Thyroid gland (tissue), 4 donors: Measurements from ENCODE around the gene APELA.

Source experiments
- POLR2A ChIP-seq, 2 donors: fragments of 450-650 bp; IDR thresholded peaks; one replicate each; pipeline ENCODE4 v1.6.1; 2017; ENCODE audit warnings: antibody characterized with exemption in 2 of 2, mild to moderate bottlenecking in 2 of 2, moderate library complexity in 1 of 2
- TF ChIP-seq, protein P1 (sequence below), 6 experiments: fragments of 200-600 bp in 3 of 6; fragments of 450-650 bp in 3 of 6; sonication (generic) in 3 of 6; IDR thresholded peaks; one replicate each; pipeline ENCODE4 v1.5.1; 2016 to 2019; ENCODE audit warnings: antibody characterized with exemption in 6 of 6, mild to moderate bottlenecking in 2 of 6, inconsistent platforms in 1 of 6, moderate library complexity in 1 of 6

- TF ChIP-seq, protein P1, sequence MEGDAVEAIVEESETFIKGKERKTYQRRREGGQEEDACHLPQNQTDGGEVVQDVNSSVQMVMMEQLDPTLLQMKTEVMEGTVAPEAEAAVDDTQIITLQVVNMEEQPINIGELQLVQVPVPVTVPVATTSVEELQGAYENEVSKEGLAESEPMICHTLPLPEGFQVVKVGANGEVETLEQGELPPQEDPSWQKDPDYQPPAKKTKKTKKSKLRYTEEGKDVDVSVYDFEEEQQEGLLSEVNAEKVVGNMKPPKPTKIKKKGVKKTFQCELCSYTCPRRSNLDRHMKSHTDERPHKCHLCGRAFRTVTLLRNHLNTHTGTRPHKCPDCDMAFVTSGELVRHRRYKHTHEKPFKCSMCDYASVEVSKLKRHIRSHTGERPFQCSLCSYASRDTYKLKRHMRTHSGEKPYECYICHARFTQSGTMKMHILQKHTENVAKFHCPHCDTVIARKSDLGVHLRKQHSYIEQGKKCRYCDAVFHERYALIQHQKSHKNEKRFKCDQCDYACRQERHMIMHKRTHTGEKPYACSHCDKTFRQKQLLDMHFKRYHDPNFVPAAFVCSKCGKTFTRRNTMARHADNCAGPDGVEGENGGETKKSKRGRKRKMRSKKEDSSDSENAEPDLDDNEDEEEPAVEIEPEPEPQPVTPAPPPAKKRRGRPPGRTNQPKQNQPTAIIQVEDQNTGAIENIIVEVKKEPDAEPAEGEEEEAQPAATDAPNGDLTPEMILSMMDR (IDR thresholded peaks at IDR 0.05): no peak
- no peak for TF ChIP-seq POLR2A (IDR thresholded peaks at IDR 0.05)
Measured at GRCh38 chr4:164945146-164945545, 68.2 kb downstream of the APELA start.
